Measurements from ENCODE around the gene TRPV4.

GRCh38 chr12:109763201-109763841, 69.9 kb downstream of the TRPV4 start:
- TF ChIP-seq CTCF (IDR thresholded peaks at IDR 0.05): no peak
- TF ChIP-seq POLR2A (IDR thresholded peaks at IDR 0.05): no peak

Measured in esophagus squamous epithelium (tissue), 4 donors.